Vagina (tissue), 2 donors: ENCODE results near the gene UGGT1.

Experiments
- POLR2A ChIP-seq, 2 donors: fragments of 450-650 bp; IDR thresholded peaks; one replicate each; pipeline ENCODE4 v1.6.1; 2017; ENCODE audit warnings: antibody characterized with exemption in 2 of 2, mild to moderate bottlenecking in 2 of 2, moderate library complexity in 2 of 2
- TF ChIP-seq, protein P1 (sequence below), 3 experiments: fragments of 450-650 bp in 2 of 3; fragments of 200-600 bp in 1 of 3; sonication (generic) in 1 of 3; IDR thresholded peaks; one replicate each; pipeline ENCODE4 v1.5.1; 2017 to 2019; ENCODE audit warnings: antibody characterized with exemption in 3 of 3, mild to moderate bottlenecking in 2 of 3, moderate library complexity in 2 of 3

DNA sequence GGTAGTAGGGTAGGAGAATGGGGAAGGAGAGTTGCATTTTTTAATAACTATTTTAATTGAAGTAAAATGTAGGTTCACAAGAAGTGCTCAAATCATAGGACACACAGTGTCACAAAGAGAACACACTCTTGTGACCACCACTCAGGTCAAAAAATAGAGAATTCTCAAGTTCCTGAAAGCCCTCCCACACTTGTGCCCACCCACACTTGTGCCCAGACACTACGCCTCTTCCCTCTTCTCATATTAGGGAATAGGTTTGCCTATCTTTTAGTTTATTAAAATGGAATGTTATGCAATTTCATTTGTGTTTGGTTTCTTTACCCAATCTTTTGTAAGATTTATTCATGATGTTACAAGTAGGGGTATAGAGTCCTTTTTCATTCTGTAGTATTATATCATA lies 67.2 kb downstream of the UGGT1 start:
- TF ChIP-seq, protein P1, sequence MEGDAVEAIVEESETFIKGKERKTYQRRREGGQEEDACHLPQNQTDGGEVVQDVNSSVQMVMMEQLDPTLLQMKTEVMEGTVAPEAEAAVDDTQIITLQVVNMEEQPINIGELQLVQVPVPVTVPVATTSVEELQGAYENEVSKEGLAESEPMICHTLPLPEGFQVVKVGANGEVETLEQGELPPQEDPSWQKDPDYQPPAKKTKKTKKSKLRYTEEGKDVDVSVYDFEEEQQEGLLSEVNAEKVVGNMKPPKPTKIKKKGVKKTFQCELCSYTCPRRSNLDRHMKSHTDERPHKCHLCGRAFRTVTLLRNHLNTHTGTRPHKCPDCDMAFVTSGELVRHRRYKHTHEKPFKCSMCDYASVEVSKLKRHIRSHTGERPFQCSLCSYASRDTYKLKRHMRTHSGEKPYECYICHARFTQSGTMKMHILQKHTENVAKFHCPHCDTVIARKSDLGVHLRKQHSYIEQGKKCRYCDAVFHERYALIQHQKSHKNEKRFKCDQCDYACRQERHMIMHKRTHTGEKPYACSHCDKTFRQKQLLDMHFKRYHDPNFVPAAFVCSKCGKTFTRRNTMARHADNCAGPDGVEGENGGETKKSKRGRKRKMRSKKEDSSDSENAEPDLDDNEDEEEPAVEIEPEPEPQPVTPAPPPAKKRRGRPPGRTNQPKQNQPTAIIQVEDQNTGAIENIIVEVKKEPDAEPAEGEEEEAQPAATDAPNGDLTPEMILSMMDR (IDR thresholded peaks at IDR 0.05) = no peak
- no peak for TF ChIP-seq POLR2A (IDR thresholded peaks at IDR 0.05)
